ENCODE measurements around the gene NCOA7. TPM values are rescaled to one million over a fixed set of nuclear protein-coding genes. Genes with fewer than 3 reads are reported as not detected.

The NCOA7 gene
- total and polyA plus RNA-seq, 9 of the 15 experiments (the other 6 are each of a cell fraction or from before 2014, with no cell fraction given), result 5.8 to 14.6 (median 9.3) TPM

- no peak for TF ChIP-seq NR2C2 (CRISPR knock-in tag; IDR thresholded peaks at IDR 0.05)
- no peak for TF ChIP-seq NR2C2 (tag; IDR thresholded peaks at IDR 0.05)
- TF ChIP-seq MEF2A (IDR thresholded peaks at IDR 0.05; ENCODE audit: control insufficient read depth, low read depth, low read length), result no peak
- TF ChIP-seq E2F8 (IDR thresholded peaks at IDR 0.05; ENCODE audit: low read depth, partially characterized antibody), result no peak
- no peak for TF ChIP-seq TFE3 (CRISPR knock-in tag; IDR thresholded peaks at IDR 0.05)
- no peak for TF ChIP-seq ZNF280B (CRISPR knock-in tag; IDR thresholded peaks at IDR 0.05)
- TF ChIP-seq SIN3A (IDR thresholded peaks at IDR 0.05; ENCODE audit: borderline replicate concordance in 2 of 2, control insufficient read depth in 1 of 2, low read depth in 2 of 2, low read length in 2 of 2), result no peak; a peak in 2 of 4 replicates
- peak; percentile 55; the same call in 1 of the 2 replicates for TF ChIP-seq ATF7 (IDR thresholded peaks at IDR 0.05)
- peak; percentile 79 for TF ChIP-seq GMEB1 (CRISPR knock-in tag; IDR thresholded peaks at IDR 0.05)
- TF ChIP-seq UBTF (IDR thresholded peaks at IDR 0.05; ENCODE audit: borderline replicate concordance in 1 of 2, low read depth in 2 of 2, low read length in 2 of 2), result peak in 1 of 2 experiments; percentile 96; a peak in 2 of 4 replicates
- TF ChIP-seq FOXK1 (CRISPR knock-in tag; IDR thresholded peaks at IDR 0.05; ENCODE audit: borderline replicate concordance), result no peak
- peak; percentile 28; the same call in 1 of the 2 replicates for TF ChIP-seq SIN3B (IDR thresholded peaks at IDR 0.05; ENCODE audit: low read depth)
- TF ChIP-seq ERF (CRISPR knock-in tag; IDR thresholded peaks at IDR 0.05), result no peak
These were observed 41.4 kb upstream of the NCOA7 start, which contains the start of gene HEY2 (continued) for GRCh38 chr6:125749173-125749864.
